ENCODE results near the gene GPR148. TPM values are rescaled to one million over a fixed set of nuclear protein-coding genes. Genes with fewer than 3 reads are reported as not detected.

The GPR148 gene
- total RNA-seq (2022; extraction: Qiagen RNA extraction), result not detected in 5 replicates

GRCh38 chr2:130728549-130729316 lies at the start of gene GPR148:
GPR148 (plus strand) TSS chr2:130729070; CDS start chr2:130729152, 82 bp downstream.

GRCh38 chr2:130755256-130756052 lies 26.6 kb downstream of the GPR148 start, which contains the start of gene AMER3:
AMER3 (plus strand) TSS chr2:130755540; CDS start chr2:130762073, 6,533 bp downstream.

Other genes starting within 250 kb of the GPR148 start
- not detected in 5 replicates for gene POTEI, start 219.7 kb upstream of the GPR148 start, total RNA-seq (2022; extraction: Qiagen RNA extraction)
- gene CFC1B, start 207.8 kb upstream of the GPR148 start, total RNA-seq (2022; extraction: Qiagen RNA extraction), result not detected in 5 replicates
- gene CFC1, start 129.5 kb upstream of the GPR148 start, total RNA-seq (2022; extraction: Qiagen RNA extraction), result not detected in 5 replicates
- gene POTEJ, start 117.6 kb upstream of the GPR148 start, total RNA-seq (2022; extraction: Qiagen RNA extraction), result not detected in 5 replicates
- gene AMER3, start 26.5 kb downstream of the GPR148 start, total RNA-seq (2022; extraction: Qiagen RNA extraction), result not detected in 5 replicates
- 7.4 to 10.6 TPM (median 9.8 TPM) in 5 replicates for gene ARHGEF4, start 107.8 kb downstream of the GPR148 start, total RNA-seq (2022; extraction: Qiagen RNA extraction)